ENCODE measurements around the gene C5AR1.
"Not testable (repeated sequence)": the region's sequence is repeated elsewhere in the genome, so short reads cannot be mapped to it uniquely, and the experiment has no call there.

Gene C5AR1

GRCh38 chr19:47296036-47296435 lies 13.6 kb upstream of the C5AR1 start:
- peak; percentile 74 for DNase-seq

GRCh38 chr19:47300867-47301266 lies 8.8 kb upstream of the C5AR1 start:
- DNase-seq, result not testable (repeated sequence)

GRCh38 chr19:47302249-47302648 lies 7.4 kb upstream of the C5AR1 start:
- no peak for DNase-seq

- DNase-seq, result no peak
Measured at GRCh38 chr19:47303966-47304365, 5.7 kb upstream of the C5AR1 start.

GRCh38 chr19:47305309-47305751 lies 4.3 kb upstream of the C5AR1 start:
- no peak for DNase-seq

- no peak for DNase-seq
Measured at GRCh38 chr19:47306303-47306702, 3.4 kb upstream of the C5AR1 start.

- no peak for DNase-seq
Measured at GRCh38 chr19:47309038-47309437, 623 bp upstream of the C5AR1 start.

GRCh38 chr19:47310323-47310722 lies 662 bp downstream of the C5AR1 start:
- DNase-seq, result no peak

GRCh38 chr19:47310819-47311218 lies 1.2 kb downstream of the C5AR1 start:
- DNase-seq, result peak; percentile 29

GRCh38 chr19:47312366-47313006 lies 2.8 kb downstream of the C5AR1 start:
- DNase-seq, result no peak

- no peak for DNase-seq
Measured at GRCh38 chr19:47313754-47314295, 4.2 kb downstream of the C5AR1 start.

GRCh38 chr19:47315125-47315821 lies 5.6 kb downstream of the C5AR1 start:
- DNase-seq, result no peak

- no peak for DNase-seq
Measured at GRCh38 chr19:47316513-47316912, 6.9 kb downstream of the C5AR1 start.

GRCh38 chr19:47319923-47320871 lies 10.5 kb downstream of the C5AR1 start:
- no peak for DNase-seq

- DNase-seq, result no peak
Measured at GRCh38 chr19:47321630-47322029, 12.0 kb downstream of the C5AR1 start.

- DNase-seq, result no peak
Measured at GRCh38 chr19:47322058-47322457, 12.4 kb downstream of the C5AR1 start.

- no peak for DNase-seq
Measured at GRCh38 chr19:47323409-47323808, 13.7 kb downstream of the C5AR1 start.

GRCh38 chr19:47323872-47324271 lies 14.2 kb downstream of the C5AR1 start:
- DNase-seq, result no peak

- no peak for DNase-seq
Measured at GRCh38 chr19:47324502-47324901, 14.8 kb downstream of the C5AR1 start.

- no peak for DNase-seq
Measured at GRCh38 chr19:47330466-47330869, 20.8 kb downstream of the C5AR1 start.

- DNase-seq, result no peak
Measured at GRCh38 chr19:47331490-47331889, 21.8 kb downstream of the C5AR1 start.

GRCh38 chr19:47331931-47332547 lies 22.4 kb downstream of the C5AR1 start, which contains the start of gene C5AR2:
Gene C5AR2, plus strand, starts transcription at chr19:47332175. Its CDS starts 8,625 bp downstream, at chr19:47340800.
- DNase-seq, result no peak

Data from DMS79 (cell line).